Endothelial cell (in vitro differentiated cells): ENCODE results near the gene RASSF7. TPM values are rescaled to one million over a fixed set of nuclear protein-coding genes. Genes with fewer than 3 reads are reported as not detected.

Experiments
- DNase-seq: peaks from one replicate; pipeline ENCODE4 v3.0.0; 2021; ENCODE audit warnings: low spot score
- H3K27ac Mint-ChIP-seq: one replicate; pipeline ENCODE4 v1.8.0; 2021; ENCODE audit warnings: mixed read lengths, inconsistent platforms; ENCODE audit not compliant: unreplicated experiment
- H3K27me3 Mint-ChIP-seq: one replicate; pipeline ENCODE4 v1.8.0; 2021; ENCODE audit warnings: mild to moderate bottlenecking, moderate library complexity, mixed read lengths, inconsistent platforms; ENCODE audit not compliant: unreplicated experiment
- H3K36me3 Mint-ChIP-seq: one replicate; pipeline ENCODE4 v1.8.0; 2021; ENCODE audit warnings: mild to moderate bottlenecking, low read depth, mixed read lengths, inconsistent platforms; ENCODE audit not compliant: unreplicated experiment
- H3K4me1 Mint-ChIP-seq: one replicate; pipeline ENCODE4 v1.8.0; 2021; ENCODE audit warnings: mild to moderate bottlenecking, mixed read lengths, inconsistent platforms; ENCODE audit not compliant: unreplicated experiment
- H3K4me3 Mint-ChIP-seq: one replicate; pipeline ENCODE4 v1.8.0; 2021; ENCODE audit warnings: mild to moderate bottlenecking, mixed read lengths, inconsistent platforms; ENCODE audit not compliant: unreplicated experiment
- H3K9me3 Mint-ChIP-seq: one replicate; pipeline ENCODE4 v1.8.0; 2021; ENCODE audit warnings: mixed read lengths, inconsistent platforms; ENCODE audit not compliant: unreplicated experiment
- CTCF ChIP-seq: fragments of 200-600 bp; sonication (generic); IDR thresholded peaks from one replicate; pipeline ENCODE4 v1.5.0; 2021; ENCODE audit warnings: antibody characterized with exemption; ENCODE audit not compliant: unreplicated experiment
- total RNA-seq: library from RNA; stranded (reverse); fragmentation: NEBNext Ultra II Directional; extraction: Animal tissue kit (Norgen Biotek cat#: 25700); gene quantifications from one replicate; pipeline ENCODE4 v1.2.1, GENCODE V29; 2021; ENCODE audit not compliant: unreplicated experiment

Gene RASSF7
- total RNA-seq, 1 donor from 2014 or later = 8.9 TPM

GRCh38 chr11:567629-568292 is 7.0 kb downstream of the RASSF7 start:
- Mint-ChIP-seq H3K27ac (no peak overlapping the region), H3K9me3 (no peaks in the 10 kb centered on the region), H3K4me1 (no peaks in the 10 kb centered on the region)

GRCh38 chr11:568306-569157 is 7.8 kb downstream of the RASSF7 start:
- TF ChIP-seq CTCF = no peak
- Mint-ChIP-seq H3K36me3 (no peaks in the 10 kb centered on the region), H3K4me1 (no peaks in the 10 kb centered on the region), H3K9me3 (no peaks in the 10 kb centered on the region), H3K27ac (no peak overlapping the region), H3K4me3 (peak overlapping the region; percentile 79), H3K27me3 (peaks cover 18% of the 10 kb centered on the region)
- DNase-seq = peak; percentile 95

More at GRCh38 chr11:567629-568292, 7.0 kb downstream of the RASSF7 start:
- H3K36me3 Mint-ChIP-seq = no peaks in the 10 kb centered on the region
- peak overlapping the region; percentile 90 for H3K4me3 Mint-ChIP-seq
- H3K27me3 Mint-ChIP-seq = peaks cover 18% of the 10 kb centered on the region
- no peak for DNase-seq
- no peak for TF ChIP-seq CTCF

- H3K4me1 Mint-ChIP-seq = no peaks in the 10 kb centered on the region
- no peak for DNase-seq
- TF ChIP-seq CTCF = no peak
- peak overlapping the region; percentile 79 for H3K4me3 Mint-ChIP-seq
- no peaks in the 10 kb centered on the region for H3K36me3 Mint-ChIP-seq
- H3K27me3 Mint-ChIP-seq = peaks cover 21% of the 10 kb centered on the region
- H3K27ac Mint-ChIP-seq = no peak overlapping the region
- no peaks in the 10 kb centered on the region for H3K9me3 Mint-ChIP-seq
Observed at GRCh38 chr11:569158-569885, 8.6 kb downstream of the RASSF7 start.

- no peak for DNase-seq
- Mint-ChIP-seq H3K27me3 (peaks cover 21% of the 10 kb centered on the region), H3K4me3 (no peak overlapping the region), H3K36me3 (peaks cover 4% of the 10 kb centered on the region), H3K4me1 (peaks cover 6% of the 10 kb centered on the region), H3K27ac (no peak overlapping the region), H3K9me3 (no peaks in the 10 kb centered on the region)
- TF ChIP-seq CTCF = no peak
Observed at GRCh38 chr11:571802-572185, 11.0 kb downstream of the RASSF7 start.
